NT2/D1 (cell line): ENCODE measurements around the gene SYNDIG1.

Source experiments
- SUZ12 ChIP-seq: IDR thresholded peaks from 2 replicates; pipeline ENCODE4 v1.6.1; 2011; ENCODE audit not compliant: insufficient read length, insufficient read depth; ENCODE audit errors: extremely low read depth
- YY1 ChIP-seq: IDR thresholded peaks from 2 replicates; pipeline ENCODE4 v1.6.1; 2011; ENCODE audit not compliant: insufficient read length, insufficient read depth
- ZNF274 ChIP-seq: IDR thresholded peaks from 2 replicates; pipeline ENCODE4 v1.6.1; 2011; ENCODE audit warnings: mild to moderate bottlenecking, low read depth, low read length

- no peak for TF ChIP-seq YY1
- TF ChIP-seq ZNF274: no peak
- no peak for TF ChIP-seq SUZ12
Observed at GRCh38 chr20:24670341-24670872, 201.0 kb downstream of the SYNDIG1 start.
